Endothelial cell of umbilical vein (primary cell): ENCODE data around the gene AGMO.

Experiments used
- EZH2 ChIP-seq: IDR thresholded peaks from 2 replicates; pipeline ENCODE4 v1.6.1; 2012; ENCODE audit warnings: borderline replicate concordance, low read depth, mild to moderate bottlenecking, moderate library complexity, low read length, inconsistent platforms; ENCODE audit not compliant: severe bottlenecking
- TF ChIP-seq, protein P1 (sequence below), 2 donors: IDR thresholded peaks; 1 replicate in 1 of 2; 2 replicates in 1 of 2; pipeline ENCODE4 v1.5.1; 2011; ENCODE audit warnings: low read length in 2 of 2, mild to moderate bottlenecking in 2 of 2, moderate library complexity in 2 of 2, control low read depth in 1 of 2, inconsistent platforms in 1 of 2, low read depth in 1 of 2; ENCODE audit not compliant: insufficient read depth in 1 of 2; ENCODE audit errors: extremely low read depth in 1 of 2

DNA sequence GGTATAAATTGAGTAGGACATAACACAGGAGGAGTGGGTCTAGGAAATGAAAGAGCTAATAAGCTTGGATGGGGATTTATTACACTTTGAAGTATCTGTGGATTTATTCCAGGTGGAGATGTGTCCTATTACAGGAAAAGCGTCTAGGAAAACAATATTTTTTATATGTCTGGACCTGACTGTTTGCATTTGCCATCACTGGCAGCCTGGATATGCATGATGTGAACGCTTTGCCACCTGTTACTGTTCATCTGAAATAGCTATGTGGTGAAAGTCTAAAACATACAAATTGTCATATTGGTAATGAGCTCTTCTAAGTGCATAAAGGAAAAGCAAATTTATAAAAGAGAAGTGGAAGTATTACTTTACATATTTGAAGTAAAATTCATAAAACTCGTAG, 31.6 kb upstream of the AGMO start:
- TF ChIP-seq EZH2 = no peak
- TF ChIP-seq, protein P1, sequence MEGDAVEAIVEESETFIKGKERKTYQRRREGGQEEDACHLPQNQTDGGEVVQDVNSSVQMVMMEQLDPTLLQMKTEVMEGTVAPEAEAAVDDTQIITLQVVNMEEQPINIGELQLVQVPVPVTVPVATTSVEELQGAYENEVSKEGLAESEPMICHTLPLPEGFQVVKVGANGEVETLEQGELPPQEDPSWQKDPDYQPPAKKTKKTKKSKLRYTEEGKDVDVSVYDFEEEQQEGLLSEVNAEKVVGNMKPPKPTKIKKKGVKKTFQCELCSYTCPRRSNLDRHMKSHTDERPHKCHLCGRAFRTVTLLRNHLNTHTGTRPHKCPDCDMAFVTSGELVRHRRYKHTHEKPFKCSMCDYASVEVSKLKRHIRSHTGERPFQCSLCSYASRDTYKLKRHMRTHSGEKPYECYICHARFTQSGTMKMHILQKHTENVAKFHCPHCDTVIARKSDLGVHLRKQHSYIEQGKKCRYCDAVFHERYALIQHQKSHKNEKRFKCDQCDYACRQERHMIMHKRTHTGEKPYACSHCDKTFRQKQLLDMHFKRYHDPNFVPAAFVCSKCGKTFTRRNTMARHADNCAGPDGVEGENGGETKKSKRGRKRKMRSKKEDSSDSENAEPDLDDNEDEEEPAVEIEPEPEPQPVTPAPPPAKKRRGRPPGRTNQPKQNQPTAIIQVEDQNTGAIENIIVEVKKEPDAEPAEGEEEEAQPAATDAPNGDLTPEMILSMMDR (IDR thresholded peaks at IDR 0.05; ENCODE audit: extremely low read depth in 1 of 2, insufficient read depth in 1 of 2, low read depth in 1 of 2, low read length in 2 of 2) = no peak
